ENCODE measurements around the gene NMUR2.

The NMUR2 gene

DNA sequence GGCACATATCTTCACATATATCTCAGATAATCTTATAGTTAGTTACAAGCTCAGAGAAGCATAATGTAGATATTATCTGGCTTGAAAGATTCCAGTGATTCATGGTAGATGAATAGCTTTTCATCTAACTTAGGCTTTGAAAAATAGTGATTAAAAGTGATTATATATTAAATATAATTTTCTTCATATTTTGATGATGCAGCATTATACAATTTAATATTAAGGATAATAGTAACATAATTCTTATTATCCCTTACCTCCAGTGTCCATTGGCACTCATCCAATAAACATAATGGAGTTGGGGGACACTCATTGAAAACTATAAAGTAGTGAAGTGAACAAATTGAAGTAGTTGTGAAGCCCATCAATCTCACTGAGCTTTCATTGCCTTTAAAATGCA lies 35.8 kb downstream of the NMUR2 start:
- no peak for DNase-seq (ENCODE audit: low read depth)

GRCh38 chr5:152367554-152367953 lies 37.5 kb downstream of the NMUR2 start:
- DNase-seq (ENCODE audit: low read depth) = no peak

DNA sequence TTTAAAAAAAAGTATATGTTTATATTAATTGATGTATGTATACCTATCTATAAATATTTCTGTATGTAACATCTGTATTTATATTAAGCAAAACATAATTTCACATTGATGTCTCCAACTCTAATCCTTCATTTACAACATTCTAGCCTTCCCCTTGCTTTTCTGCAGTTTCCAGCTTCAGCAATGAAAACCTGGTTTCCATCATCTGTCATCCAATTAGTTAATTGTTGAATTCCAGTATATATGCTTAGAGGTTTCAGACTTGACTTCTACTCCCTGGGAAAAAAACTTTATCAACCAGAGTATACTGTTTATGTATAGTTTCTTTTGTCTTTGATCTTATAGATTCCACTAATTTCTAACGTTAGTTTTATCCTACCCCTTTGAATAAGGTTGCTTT lies 38.4 kb downstream of the NMUR2 start:
- no peak for DNase-seq (ENCODE audit: low read depth)

DNA sequence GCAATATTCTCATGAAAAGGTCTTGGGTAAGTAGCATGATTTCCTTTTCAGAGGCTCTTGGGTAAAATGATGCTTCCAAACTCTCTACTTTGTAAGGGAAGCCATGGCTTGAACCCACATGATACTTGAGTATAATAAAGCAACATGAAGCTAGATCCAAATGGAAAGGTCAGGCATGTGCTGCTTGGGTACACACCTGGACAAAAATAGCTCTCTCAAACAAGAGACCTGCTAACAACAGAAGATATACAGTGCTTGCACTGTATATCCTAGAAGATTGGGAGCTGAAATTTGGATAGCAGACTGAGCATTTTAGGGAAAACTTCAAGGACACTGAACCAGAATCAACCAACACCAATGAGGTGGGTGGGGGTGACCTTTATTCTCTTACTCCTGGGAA lies 40.2 kb downstream of the NMUR2 start:
- no peak for DNase-seq (ENCODE audit: low read depth)

- DNase-seq (ENCODE audit: low read depth) = no peak
Measured at GRCh38 chr5:152364172-152364571, 40.9 kb downstream of the NMUR2 start.

- DNase-seq (ENCODE audit: low read depth) = no peak
Measured at GRCh38 chr5:152358861-152359568, 46.1 kb downstream of the NMUR2 start.

GRCh38 chr5:152356506-152356905 lies 48.6 kb downstream of the NMUR2 start:
- DNase-seq (ENCODE audit: low read depth) = no peak

DNA sequence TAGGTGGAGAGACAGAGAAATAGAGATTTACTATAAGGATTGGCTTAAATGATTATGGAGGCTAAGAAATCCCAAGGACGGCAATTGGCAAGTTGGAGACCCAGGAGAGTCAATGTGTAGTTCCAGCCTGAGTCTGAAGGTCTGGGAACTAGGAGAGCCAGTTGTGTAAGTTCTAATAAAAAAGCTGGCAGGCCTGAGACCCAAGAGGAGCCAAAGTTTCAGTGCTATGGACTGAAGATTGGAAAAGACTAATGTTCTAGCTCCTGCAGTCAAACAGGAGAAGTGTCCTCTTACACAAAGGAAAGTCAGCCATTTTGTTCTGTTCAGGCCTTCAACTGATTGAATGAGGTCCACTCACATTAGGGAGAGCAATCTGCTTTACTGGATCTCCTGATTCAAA lies 50.0 kb downstream of the NMUR2 start:
- no peak for DNase-seq (ENCODE audit: low read depth)

DNA sequence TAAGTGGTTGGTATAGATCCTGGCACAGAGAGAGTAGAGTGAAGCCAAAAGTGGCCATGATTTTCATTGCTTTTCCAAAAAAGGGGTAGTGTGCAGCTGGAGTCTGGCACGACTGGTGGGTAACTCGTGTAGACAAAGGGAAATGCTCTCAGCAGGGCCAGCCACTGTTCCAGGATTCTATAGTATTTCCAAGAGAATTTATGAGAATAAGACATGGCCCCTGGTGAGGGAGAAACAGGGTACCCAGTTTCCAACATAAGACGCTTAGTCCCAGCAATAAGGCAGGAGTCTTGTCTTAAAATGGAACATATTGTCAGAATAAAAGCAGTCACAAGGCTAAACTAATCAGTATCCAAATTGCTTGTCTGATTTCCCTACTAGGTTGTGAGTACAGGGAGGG lies 52.1 kb downstream of the NMUR2 start:
- DNase-seq (ENCODE audit: low read depth) = no peak

DNA sequence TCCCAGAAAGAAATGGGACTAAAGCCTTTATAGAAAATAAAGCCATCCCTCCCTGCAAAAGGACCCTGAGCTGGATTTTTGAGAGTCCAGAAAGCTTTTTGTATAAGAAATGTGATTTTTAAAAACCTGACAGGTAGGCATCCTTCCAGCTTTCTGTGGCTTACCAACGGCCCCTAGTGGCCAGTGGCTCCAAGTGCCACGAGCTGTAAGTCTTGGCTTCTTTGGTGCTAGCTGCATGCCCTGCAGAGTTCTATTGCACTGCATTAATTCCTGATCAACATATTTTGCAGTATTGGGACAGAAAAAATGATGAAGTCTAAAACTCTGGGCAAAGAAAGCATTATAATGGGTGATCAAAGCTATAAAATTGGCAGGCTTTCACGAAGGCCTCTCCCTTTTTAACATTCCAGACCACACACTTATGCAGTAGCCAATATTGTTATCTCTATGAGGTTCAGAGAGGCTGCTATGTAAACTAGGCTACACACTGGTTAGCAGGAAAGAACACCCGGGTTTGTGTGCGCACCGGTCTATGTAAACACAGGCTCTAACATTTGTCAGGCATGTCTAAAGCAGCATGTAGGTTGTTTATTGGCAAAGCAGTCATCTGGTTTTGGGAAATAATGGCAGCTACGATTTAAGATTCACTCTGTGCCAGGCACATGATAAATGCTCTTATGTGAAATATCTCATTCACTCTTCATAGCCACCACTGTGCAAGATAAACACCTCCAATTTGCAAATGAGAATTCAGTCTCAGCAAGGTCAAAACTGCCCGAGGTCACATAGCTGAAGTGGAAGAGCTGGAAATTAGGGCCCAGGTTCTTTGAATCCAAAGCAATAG lies 55.2 kb downstream of the NMUR2 start:
- DNase-seq (ENCODE audit: low read depth) = peak; percentile 7

Data from T follicular helper cell (primary cell).